ENCODE results near the gene EML5. TPM values are rescaled to one million over a fixed set of nuclear protein-coding genes. Genes with fewer than 3 reads are reported as not detected.

The EML5 gene
- total and polyA plus RNA-seq, 2 experiments from 2014 or later: 0.18 to 1.6 TPM

DNA sequence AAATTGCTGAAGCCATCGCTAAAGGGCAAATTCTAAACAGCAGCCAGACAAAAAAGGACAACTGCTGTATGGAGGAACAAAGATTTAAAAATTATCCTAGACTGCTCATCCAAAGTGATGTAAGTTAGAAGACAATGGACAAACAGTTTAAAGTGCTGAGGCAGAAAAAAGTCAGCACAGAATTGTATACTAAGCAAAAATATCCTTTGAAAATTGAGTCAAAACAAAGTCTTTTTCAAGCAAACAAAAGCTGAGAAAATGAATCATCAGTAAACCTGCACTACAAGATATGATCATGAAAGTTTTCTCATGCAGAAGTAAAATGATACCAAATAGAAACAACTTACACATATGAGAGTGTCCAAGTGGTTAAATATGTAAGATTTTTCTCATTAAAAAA, 43.6 kb downstream of the EML5 start (continued):
- TF ChIP-seq EZH2 (IDR thresholded peaks at IDR 0.05; ENCODE audit: low read depth, unreplicated experiment) (no peak), POLR2AphosphoS5 (IDR thresholded peaks at IDR 0.05; ENCODE audit: low read depth) (no peak), NANOG (IDR thresholded peaks at IDR 0.05; ENCODE audit: borderline replicate concordance) (no peak), ZNF114 (CRISPR knock-in tag; IDR thresholded peaks at IDR 0.05) (no peak)
- TF ChIP-seq, protein P1, sequence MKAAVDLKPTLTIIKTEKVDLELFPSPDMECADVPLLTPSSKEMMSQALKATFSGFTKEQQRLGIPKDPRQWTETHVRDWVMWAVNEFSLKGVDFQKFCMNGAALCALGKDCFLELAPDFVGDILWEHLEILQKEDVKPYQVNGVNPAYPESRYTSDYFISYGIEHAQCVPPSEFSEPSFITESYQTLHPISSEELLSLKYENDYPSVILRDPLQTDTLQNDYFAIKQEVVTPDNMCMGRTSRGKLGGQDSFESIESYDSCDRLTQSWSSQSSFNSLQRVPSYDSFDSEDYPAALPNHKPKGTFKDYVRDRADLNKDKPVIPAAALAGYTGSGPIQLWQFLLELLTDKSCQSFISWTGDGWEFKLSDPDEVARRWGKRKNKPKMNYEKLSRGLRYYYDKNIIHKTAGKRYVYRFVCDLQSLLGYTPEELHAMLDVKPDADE (IDR thresholded peaks at IDR 0.05): no peak

DNA sequence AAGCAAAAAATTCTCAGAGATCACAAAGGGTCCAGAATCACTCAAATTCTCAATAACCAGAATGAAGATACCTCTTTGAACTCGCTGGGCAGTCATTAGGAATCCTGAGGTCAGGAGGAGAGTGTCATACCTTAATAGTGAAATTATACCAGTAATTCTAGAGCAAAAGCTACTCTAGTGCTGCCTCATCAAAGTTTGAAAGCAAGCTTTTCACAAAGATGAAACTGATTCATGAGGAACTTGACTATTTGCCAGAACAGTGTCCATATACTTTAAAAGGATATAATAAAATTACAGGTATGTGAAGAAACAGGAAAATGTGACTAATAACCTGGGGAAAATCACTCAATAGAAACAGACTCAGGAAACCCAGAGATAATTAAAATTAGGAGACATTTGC, 44.5 kb downstream of the EML5 start:
- Histone ChIP-seq H3F3A (replicated peaks; ENCODE audit: low read depth) (no peaks in the 10 kb centered on the region), H4K20me1 (replicated peaks; ENCODE audit: insufficient read depth) (no peaks in the 10 kb centered on the region), H3K9me2 (ENCODE audit: insufficient read depth) (no peaks in the 10 kb centered on the region), H3K27me3 (ENCODE audit: insufficient read depth) (no peaks in the 10 kb centered on the region), H3K79me2 (replicated peaks; ENCODE audit: insufficient read depth) (no peaks in the 10 kb centered on the region), H3K27ac (ENCODE audit: low read depth) (no peak overlapping the region), H2AFZ (no peak overlapping the region), H3K4me1 (ENCODE audit: insufficient read depth) (no peaks in the 10 kb centered on the region), H3K4me2 (no peak overlapping the region), H3K4me3 (no peak overlapping the region), H3K36me3 (ENCODE audit: insufficient read depth) (no peaks in the 10 kb centered on the region)
- ATAC-seq: no peak
- DNase-seq (ENCODE audit: low spot score): no peak
- Mint-ChIP-seq H3K4me3 (no peak overlapping the region), H3K27me3 (ENCODE audit: insufficient read depth, low read depth, poor library complexity) (no peaks in the 10 kb centered on the region), H3K4me1 (no peaks in the 10 kb centered on the region), H3K36me3 (ENCODE audit: low read depth) (no peaks in the 10 kb centered on the region), H3K9me3 (no peaks in the 10 kb centered on the region), H3K27ac (no peak overlapping the region)
- TF ChIP-seq CTCF (conservative IDR thresholded peaks at IDR 0.05; ENCODE audit: low read depth in 2 of 2): no peak
- TF ChIP-seq ZNF331 (CRISPR knock-in tag; IDR thresholded peaks at IDR 0.05; ENCODE audit: low read depth): no peak
- TF ChIP-seq, protein P2, sequence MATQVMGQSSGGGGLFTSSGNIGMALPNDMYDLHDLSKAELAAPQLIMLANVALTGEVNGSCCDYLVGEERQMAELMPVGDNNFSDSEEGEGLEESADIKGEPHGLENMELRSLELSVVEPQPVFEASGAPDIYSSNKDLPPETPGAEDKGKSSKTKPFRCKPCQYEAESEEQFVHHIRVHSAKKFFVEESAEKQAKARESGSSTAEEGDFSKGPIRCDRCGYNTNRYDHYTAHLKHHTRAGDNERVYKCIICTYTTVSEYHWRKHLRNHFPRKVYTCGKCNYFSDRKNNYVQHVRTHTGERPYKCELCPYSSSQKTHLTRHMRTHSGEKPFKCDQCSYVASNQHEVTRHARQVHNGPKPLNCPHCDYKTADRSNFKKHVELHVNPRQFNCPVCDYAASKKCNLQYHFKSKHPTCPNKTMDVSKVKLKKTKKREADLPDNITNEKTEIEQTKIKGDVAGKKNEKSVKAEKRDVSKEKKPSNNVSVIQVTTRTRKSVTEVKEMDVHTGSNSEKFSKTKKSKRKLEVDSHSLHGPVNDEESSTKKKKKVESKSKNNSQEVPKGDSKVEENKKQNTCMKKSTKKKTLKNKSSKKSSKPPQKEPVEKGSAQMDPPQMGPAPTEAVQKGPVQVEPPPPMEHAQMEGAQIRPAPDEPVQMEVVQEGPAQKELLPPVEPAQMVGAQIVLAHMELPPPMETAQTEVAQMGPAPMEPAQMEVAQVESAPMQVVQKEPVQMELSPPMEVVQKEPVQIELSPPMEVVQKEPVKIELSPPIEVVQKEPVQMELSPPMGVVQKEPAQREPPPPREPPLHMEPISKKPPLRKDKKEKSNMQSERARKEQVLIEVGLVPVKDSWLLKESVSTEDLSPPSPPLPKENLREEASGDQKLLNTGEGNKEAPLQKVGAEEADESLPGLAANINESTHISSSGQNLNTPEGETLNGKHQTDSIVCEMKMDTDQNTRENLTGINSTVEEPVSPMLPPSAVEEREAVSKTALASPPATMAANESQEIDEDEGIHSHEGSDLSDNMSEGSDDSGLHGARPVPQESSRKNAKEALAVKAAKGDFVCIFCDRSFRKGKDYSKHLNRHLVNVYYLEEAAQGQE (IDR thresholded peaks at IDR 0.05; ENCODE audit: unreplicated experiment): no peak
- no peak for TF ChIP-seq CREB1 (CRISPR knock-in tag; IDR thresholded peaks at IDR 0.05; ENCODE audit: low read depth)
- no peak for TF ChIP-seq JUNB (IDR thresholded peaks at IDR 0.05; ENCODE audit: unreplicated experiment)
- TF ChIP-seq ZNF462 (CRISPR knock-in tag; IDR thresholded peaks at IDR 0.05): no peak
- TF ChIP-seq NANOG (IDR thresholded peaks at IDR 0.05; ENCODE audit: borderline replicate concordance): no peak
- TF ChIP-seq ZNF114 (CRISPR knock-in tag; IDR thresholded peaks at IDR 0.05): no peak
- TF ChIP-seq, protein P1 (IDR thresholded peaks at IDR 0.05): no peak
- no peak for TF ChIP-seq POLR2AphosphoS5 (IDR thresholded peaks at IDR 0.05; ENCODE audit: low read depth)
- no peak for TF ChIP-seq EZH2 (IDR thresholded peaks at IDR 0.05; ENCODE audit: low read depth, unreplicated experiment)

All from GM23338 (cell line).